K562 (cell line): Measurements from ENCODE around the gene KRT28. TPM values are rescaled to one million over a fixed set of nuclear protein-coding genes. Genes with fewer than 3 reads are reported as not detected.

Experiments
- CBX1 ChIP-seq: sonication (generic); IDR thresholded peaks from 2 replicates; pipeline ENCODE4 v1.6.1; 2016; ENCODE audit warnings: antibody characterized with exemption, low read depth, mild to moderate bottlenecking
- DACH1 ChIP-seq: fragments of 450-650 bp; IDR thresholded peaks from 2 replicates; pipeline ENCODE4 v1.6.1; 2018; ENCODE audit not compliant: partially characterized antibody
- MXD1 ChIP-seq: fragments of 250-450 bp; sonication (Bioruptor Pico); IDR thresholded peaks from 2 replicates; pipeline ENCODE4 v1.8.0; 2021; ENCODE audit warnings: borderline replicate concordance, mild to moderate bottlenecking, moderate library complexity; ENCODE audit not compliant: poor library complexity, severe bottlenecking
- NONO ChIP-seq, 2 experiments: fragments of 200-400 bp in 1 of 2; fragments of 450-650 bp in 1 of 2; formaldehyde crosslinking in 1 of 2; IDR thresholded peaks; 2 replicates each; pipeline ENCODE4 v1.6.1; 2017; ENCODE audit warnings: low read depth in 2 of 2, mild to moderate bottlenecking in 2 of 2, moderate library complexity in 2 of 2, low read length in 1 of 2
- PPARD ChIP-seq: fragments of 250-450 bp; sonication (Bioruptor Pico); IDR thresholded peaks from 2 replicates; pipeline ENCODE4 v1.8.0; 2022; ENCODE audit warnings: inconsistent platforms, mild to moderate bottlenecking, moderate library complexity
- RAD21 ChIP-seq, 2 experiments: fragments of 250-450 bp in 1 of 2; fragments of 450-650 bp in 1 of 2; sonication (Bioruptor Pico) in 1 of 2; formaldehyde crosslinking in 1 of 2; IDR thresholded peaks in 1 of 2; conservative IDR thresholded peaks in 1 of 2; 2 replicates each; pipeline versions ENCODE4 v1.4.0 to v1.8.0; 2020 to 2022; ENCODE audit warnings: mild to moderate bottlenecking in 2 of 2, moderate library complexity in 1 of 2
- RAD51 ChIP-seq: fragments of 450-650 bp; IDR thresholded peaks from 2 replicates; pipeline ENCODE4 v1.7.1; 2016; ENCODE audit warnings: low read depth, mild to moderate bottlenecking, borderline replicate concordance
- RERE ChIP-seq: sonication (generic); formaldehyde crosslinking; IDR thresholded peaks from 2 replicates; pipeline ENCODE4 v1.8.0; 2023; ENCODE audit warnings: missing genetic modification reagents, mild to moderate bottlenecking, borderline replicate concordance
- SMARCA5 ChIP-seq: fragments of 450-650 bp; IDR thresholded peaks from 2 replicates; pipeline ENCODE4 v1.6.1; 2016
- STAT5B ChIP-seq: fragments of 250-450 bp; sonication (Bioruptor Pico); IDR thresholded peaks from 2 replicates; pipeline ENCODE4 v1.8.0; 2021; ENCODE audit warnings: mild to moderate bottlenecking, inconsistent platforms
- TEAD4 ChIP-seq, 2 experiments: sonication (generic) in 1 of 2; formaldehyde crosslinking in 1 of 2; IDR thresholded peaks; 2 replicates each; pipeline versions ENCODE4 v1.6.1 to v1.8.0; 2012 to 2022; ENCODE audit warnings: borderline replicate concordance in 1 of 2, inconsistent platforms in 1 of 2, low read length in 1 of 2, mild to moderate bottlenecking in 1 of 2, missing genetic modification reagents in 1 of 2
- ZNF212 ChIP-seq: fragments of 450-650 bp; formaldehyde crosslinking; IDR thresholded peaks from 2 replicates; pipeline ENCODE4 v1.4.0; 2020; ENCODE audit warnings: mild to moderate bottlenecking
- ZNF79 ChIP-seq: fragments of 250-450 bp; sonication (Bioruptor Pico); IDR thresholded peaks from 2 replicates; pipeline ENCODE4 v1.4.0; 2020; ENCODE audit warnings: low read depth, mild to moderate bottlenecking, moderate library complexity
- polyA plus RNA-seq, 8 experiments: library from polyadenylated mRNA; depleted of rRNA in 4 of 8; stranded (reverse) in 5 of 8; unstranded in 3 of 8; fragments of >200 nt; fragmentation: Nextera tagmentation in 2 of 8; fragmentation: Illumina TruSeq in 1 of 8; extraction: Ambion mirVana in 2 of 8; extraction: Trizol in 1 of 8; gene quantifications; 2 replicates each; pipeline versions ENCODE4 v1.2.1 to v1.2.3, GENCODE V29; 2011 to 2014; ENCODE audit warnings: inconsistent platforms in 1 of 8, missing spikeins in 1 of 8
- total RNA-seq, 7 experiments: library from RNA; depleted of rRNA in 6 of 7; stranded (reverse); fragments of >200 nt in 6 of 7; fragmentation: Illumina TruSeq in 2 of 7; extraction: Trizol in 2 of 7; gene quantifications; 2 replicates each; pipeline versions ENCODE4 v1.2.1 to v1.2.3, GENCODE V29; 2011 to 2021; ENCODE audit warnings: low replicate concordance in 1 of 7

KRT28 gene
- total and polyA plus RNA-seq, 9 of the 15 experiments (the other 6 are each of a cell fraction or from before 2014, with no cell fraction given), result not detected

DNA sequence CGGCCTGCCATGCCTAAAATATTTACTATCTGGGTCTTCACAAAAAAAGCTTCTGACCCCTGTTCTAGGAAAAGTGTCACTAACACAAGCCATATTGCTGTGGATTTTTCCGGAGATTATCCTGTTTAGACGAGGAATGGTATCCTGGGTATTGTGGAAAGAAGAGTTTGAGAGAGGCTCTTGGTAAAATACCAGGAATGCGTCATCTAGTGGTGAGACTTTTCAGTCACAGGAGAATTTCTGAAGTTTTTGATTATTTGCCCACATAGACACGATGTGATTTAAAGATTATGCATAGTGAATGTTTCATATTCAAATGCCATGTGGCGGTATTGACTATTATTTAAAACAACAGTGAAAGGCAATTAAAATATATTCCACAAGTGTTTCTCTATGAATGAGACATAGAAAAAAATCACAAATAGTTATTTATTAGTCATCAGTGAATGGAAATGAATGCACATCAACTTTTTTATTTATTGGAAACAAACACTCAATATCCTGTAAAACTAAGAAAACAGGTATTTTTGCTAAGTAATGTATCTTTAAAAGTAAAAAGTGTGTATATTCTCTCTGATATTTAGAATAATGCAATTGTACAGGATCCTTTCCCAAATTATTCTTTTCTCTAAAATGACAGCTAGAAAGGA, 7.8 kb downstream of the KRT28 start (continued):
- TF ChIP-seq RERE (CRISPR knock-in tag) (no peak), ZNF79 (CRISPR knock-in tag) (no peak), PPARD (CRISPR knock-in tag) (no peak), RAD21 (CRISPR knock-in tag; conservative IDR thresholded peaks at IDR 0.05 in 1 of 2, IDR thresholded peaks at IDR 0.05 in 1 of 2) (peak; percentile 54 to 80), RAD51 (no peak), DACH1 (no peak), ZNF212 (CRISPR knock-in tag) (no peak), SMARCA5 (no peak), MXD1 (no peak), CBX1 (no peak), TEAD4 (IDR thresholded peaks at IDR 0.05; ENCODE audit: low read length) (0 out of 2 replicates have a peak, but pooled peaks have one; percentile 29), TEAD4 (CRISPR knock-in tag; IDR thresholded peaks at IDR 0.05; ENCODE audit: borderline replicate concordance) (no peak), NONO (IDR thresholded peaks at IDR 0.05; ENCODE audit: low read depth in 2 of 2, low read length in 1 of 2) (no peak), STAT5B (CRISPR knock-in tag) (no peak)
